ENCODE measurements around the gene SLC5A5.

- no peak for TF ChIP-seq FOXM1 (IDR thresholded peaks at IDR 0.05; ENCODE audit: borderline replicate concordance, low read depth)
- no peak for TF ChIP-seq EP300 (IDR thresholded peaks at IDR 0.05; ENCODE audit: borderline replicate concordance)
- no peak for TF ChIP-seq REST (IDR thresholded peaks at IDR 0.05; ENCODE audit: low read depth)
- TF ChIP-seq CREB1 (IDR thresholded peaks at IDR 0.05; ENCODE audit: low read depth): no peak
- TF ChIP-seq YY1 (IDR thresholded peaks at IDR 0.05; ENCODE audit: low read depth): no peak
- no peak for TF ChIP-seq CEBPB (IDR thresholded peaks at IDR 0.05)
- TF ChIP-seq EGR1 (IDR thresholded peaks at IDR 0.05): no peak
- TF ChIP-seq MAX (IDR thresholded peaks at IDR 0.05): no peak
- TF ChIP-seq USF1 (IDR thresholded peaks at IDR 0.05): no peak
- no peak for TF ChIP-seq RAD21 (IDR thresholded peaks at IDR 0.05; ENCODE audit: low read depth)
Observed at GRCh38 chr19:17922138-17922537, 50.4 kb downstream of the SLC5A5 start.

Data from Ishikawa (cell line).